Astrocyte of the spinal cord (primary cell): Measurements from ENCODE around the gene TM9SF4.
"Not testable (repeated sequence)": the region's sequence is repeated elsewhere in the genome, so short reads cannot be mapped to it uniquely, and the experiment has no call there.

Experiments used
- DNase-seq: peaks from one replicate; pipeline ENCODE4 v3.0.0; 2011; ENCODE audit warnings: low read depth, low spot score
- H3K4me3 ChIP-seq: 2 replicates; pipeline ENCODE4 v1.5.1; 2011; ENCODE audit warnings: low read depth, mild to moderate bottlenecking, low read length, moderate library complexity
- CTCF ChIP-seq: IDR thresholded peaks from 2 replicates; pipeline ENCODE4 v1.5.1; 2012; ENCODE audit warnings: low read depth, mild to moderate bottlenecking, low read length, inconsistent platforms
- in situ Hi-C: cut with HindIII; loops from 2 replicates; pipeline ENCODE4 v1.10.0; 2017; ENCODE audit warnings: low sequenced_read_pairs

Gene TM9SF4

GRCh38 chr20:32165836-32166545 is 56.5 kb downstream of the TM9SF4 start:
- H3K4me3 ChIP-seq = no peak overlapping the region
- in situ Hi-C loops = no loop called here
- no peak for TF ChIP-seq CTCF
- no peak for DNase-seq

- no peak for TF ChIP-seq CTCF
- no peak overlapping the region for H3K4me3 ChIP-seq
- in situ Hi-C loops = no loop called here
- DNase-seq = no peak
Observed at GRCh38 chr20:32167552-32167951, 58.0 kb downstream of the TM9SF4 start.

GRCh38 chr20:32168184-32168910 is 58.8 kb downstream of the TM9SF4 start:
- H3K4me3 ChIP-seq = no peak overlapping the region
- DNase-seq = peak; percentile 34
- in situ Hi-C loops = no loop called here
- TF ChIP-seq CTCF = no peak

- in situ Hi-C loops, DNase-seq, H3K4me3 ChIP-seq: not testable (repeated sequence)
Observed at GRCh38 chr20:32177696-32178095, 68.2 kb downstream of the TM9SF4 start.

- H3K4me3 ChIP-seq = no peak overlapping the region
- TF ChIP-seq CTCF = no peak
- DNase-seq = no peak
- in situ Hi-C loops = no loop called here
Observed at GRCh38 chr20:32179515-32179914, 70.0 kb downstream of the TM9SF4 start.

GRCh38 chr20:32179934-32180333 is 70.4 kb downstream of the TM9SF4 start:
- TF ChIP-seq CTCF = no peak
- in situ Hi-C loops = no loop called here
- no peak for DNase-seq
- no peak overlapping the region for H3K4me3 ChIP-seq

GRCh38 chr20:32181606-32182005 is 72.1 kb downstream of the TM9SF4 start:
- H3K4me3 ChIP-seq = no peak overlapping the region
- DNase-seq = no peak
- in situ Hi-C loops = no loop called here
- no peak for TF ChIP-seq CTCF
